Fibroblast of skin of left biceps (primary cell): ENCODE results near the gene SWI5.
A peak's percentile ranks its signal among the peaks of the same experiment; 100 is the strongest.
"Not testable (repeated sequence)": the region's sequence is repeated elsewhere in the genome, so short reads cannot be mapped to it uniquely, and the experiment has no call there.

Experiments
- DNase-seq, 2 experiments: peaks; one replicate each; pipeline ENCODE4 v3.0.0-alpha.2; 2013; ENCODE audit warnings: low read depth in 2 of 2

Gene SWI5

GRCh38 chr9:128276008-128276573, at the start of gene SWI5:
SWI5 (plus strand) TSS chr9:128276276.
- peak; percentile 98 for DNase-seq

DNA sequence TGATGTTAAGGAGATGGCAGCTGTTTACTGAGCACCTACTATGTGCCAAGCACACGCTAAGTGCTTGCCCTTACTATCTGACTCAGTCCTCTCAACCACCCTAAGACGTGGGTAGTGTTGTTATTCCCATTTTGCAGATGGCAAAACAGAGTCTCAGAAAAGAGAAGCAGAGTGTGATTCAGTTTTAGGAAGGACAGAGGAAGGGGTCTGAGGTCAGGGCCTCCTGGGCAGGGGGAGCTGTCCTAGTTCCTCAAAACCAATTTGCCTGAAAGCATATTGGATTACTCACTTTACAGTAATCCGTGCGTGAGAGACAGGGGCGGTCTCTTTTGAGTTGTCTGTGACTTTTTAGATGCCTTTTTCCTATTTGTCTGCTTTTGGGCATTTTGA, 49.7 kb upstream of the SWI5 start:
- DNase-seq, result no peak

DNA sequence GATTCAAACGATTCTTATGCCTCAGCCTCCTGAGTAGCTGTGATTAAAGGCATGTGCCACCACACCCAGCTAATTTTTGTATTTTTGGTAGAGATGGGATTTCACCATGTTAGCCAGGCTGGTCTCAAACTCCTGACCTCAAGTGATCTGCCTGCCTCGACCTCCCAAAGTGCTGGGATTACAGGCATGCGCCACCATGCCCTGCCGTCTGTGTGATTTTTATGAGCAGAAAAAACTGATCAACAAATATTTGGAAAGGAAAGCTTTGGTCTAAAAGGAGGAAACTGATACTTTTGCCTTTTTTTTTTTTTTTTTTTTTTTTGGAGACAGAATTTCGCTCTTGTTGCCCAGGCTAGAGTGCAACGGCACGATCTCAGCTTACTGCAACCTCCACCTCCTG, 45.2 kb upstream of the SWI5 start:
- DNase-seq, result not testable (repeated sequence)

DNA sequence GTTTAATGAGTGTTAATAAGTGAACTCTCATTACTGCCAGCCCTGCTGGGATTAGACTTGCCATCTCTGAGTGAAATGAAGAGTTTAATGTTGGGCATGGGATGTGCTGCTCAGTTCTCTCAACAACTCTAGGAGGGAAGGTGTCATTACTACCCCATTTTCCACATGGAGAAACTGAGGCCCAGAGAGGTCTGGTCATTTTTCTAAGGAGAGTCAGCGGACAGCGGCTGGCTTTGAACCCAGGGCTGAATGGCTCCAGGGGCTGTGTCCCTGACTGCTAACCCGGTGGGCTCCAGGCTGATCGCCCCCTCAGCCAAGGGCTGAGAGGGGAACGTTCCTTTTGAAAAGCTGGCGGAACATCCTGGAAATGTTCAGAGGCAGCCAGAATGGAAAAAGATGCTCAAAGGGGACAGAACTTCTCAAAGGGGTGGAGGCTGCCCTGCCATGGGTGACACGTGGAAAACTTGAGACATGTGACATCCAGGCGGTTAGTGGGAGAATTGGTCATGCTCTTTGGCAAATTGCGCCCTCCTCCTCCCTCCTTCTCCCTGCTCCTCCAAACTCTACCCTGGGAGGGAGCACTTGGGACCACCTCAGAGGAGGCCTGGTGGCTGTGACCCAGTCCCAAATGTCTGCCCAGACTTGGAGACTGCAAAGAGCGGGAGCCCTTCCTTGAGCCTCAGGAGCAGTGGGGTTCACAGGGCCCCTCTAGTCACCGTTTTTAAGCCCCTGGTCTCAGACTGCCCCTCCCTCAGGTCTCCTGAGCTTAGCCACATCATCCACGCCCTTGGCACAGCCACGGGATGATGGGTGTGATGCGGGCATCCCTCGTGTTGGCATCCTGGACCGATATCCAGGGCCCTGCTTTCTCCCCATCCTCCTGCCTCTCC, 44.2 kb upstream of the SWI5 start:
- DNase-seq, result no peak

GRCh38 chr9:128232528-128233428, 43.3 kb upstream of the SWI5 start:
- DNase-seq, result no peak

DNA sequence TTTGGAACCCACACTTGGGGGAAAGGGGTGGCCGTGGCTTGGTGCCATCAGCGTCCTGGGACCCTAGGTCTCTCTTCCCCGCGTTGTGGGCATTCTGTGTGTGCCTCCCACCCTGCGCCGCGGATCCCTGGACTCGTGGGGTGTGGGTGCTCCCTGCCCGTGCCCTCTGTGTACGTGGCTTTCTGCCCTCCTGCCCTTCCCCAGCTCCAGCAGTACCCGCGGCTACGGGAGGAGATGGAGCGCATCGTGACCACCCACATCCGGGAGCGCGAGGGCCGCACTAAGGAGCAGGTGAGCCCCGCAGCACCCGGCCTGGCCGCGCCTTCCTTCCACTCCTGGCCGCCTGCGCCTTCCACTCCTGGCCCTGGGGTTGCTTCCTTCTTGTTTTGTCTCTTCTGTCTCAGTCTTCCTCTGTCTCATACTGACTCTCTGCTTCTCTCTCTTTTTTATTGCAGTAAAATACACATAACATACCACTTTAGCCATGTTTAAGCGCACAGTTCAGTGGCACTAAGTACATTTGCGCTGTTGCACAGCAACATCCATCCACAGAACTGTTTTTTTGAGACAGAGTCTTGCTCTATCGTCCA, 42.2 kb upstream of the SWI5 start:
- no peak for DNase-seq

DNA sequence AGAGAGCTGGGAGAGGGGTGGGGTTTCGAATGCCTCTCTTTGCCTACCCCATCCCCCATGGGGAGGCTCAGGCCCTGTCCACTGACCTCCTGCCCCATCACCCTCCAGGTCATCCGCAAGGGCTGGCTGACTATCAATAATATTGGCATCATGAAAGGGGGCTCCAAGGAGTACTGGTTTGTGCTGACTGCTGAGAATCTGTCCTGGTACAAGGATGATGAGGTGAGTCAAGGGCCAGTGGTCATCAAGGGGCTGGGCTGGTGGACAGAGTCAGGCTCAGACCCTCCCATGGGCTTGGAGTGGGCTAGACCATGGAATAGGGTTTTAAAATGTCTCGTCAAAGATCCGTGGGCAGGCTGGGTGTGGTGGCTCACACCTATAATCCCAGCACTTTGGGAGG, 34.0 kb upstream of the SWI5 start:
- DNase-seq, result no peak

- DNase-seq, result no peak
Measured at GRCh38 chr9:128242828-128243214, 33.3 kb upstream of the SWI5 start.

- DNase-seq, result peak; percentile 62 to 65
Measured at GRCh38 chr9:128243215-128244018, 32.7 kb upstream of the SWI5 start.

- no peak for DNase-seq
Measured at GRCh38 chr9:128244091-128244836, 31.8 kb upstream of the SWI5 start.

DNA sequence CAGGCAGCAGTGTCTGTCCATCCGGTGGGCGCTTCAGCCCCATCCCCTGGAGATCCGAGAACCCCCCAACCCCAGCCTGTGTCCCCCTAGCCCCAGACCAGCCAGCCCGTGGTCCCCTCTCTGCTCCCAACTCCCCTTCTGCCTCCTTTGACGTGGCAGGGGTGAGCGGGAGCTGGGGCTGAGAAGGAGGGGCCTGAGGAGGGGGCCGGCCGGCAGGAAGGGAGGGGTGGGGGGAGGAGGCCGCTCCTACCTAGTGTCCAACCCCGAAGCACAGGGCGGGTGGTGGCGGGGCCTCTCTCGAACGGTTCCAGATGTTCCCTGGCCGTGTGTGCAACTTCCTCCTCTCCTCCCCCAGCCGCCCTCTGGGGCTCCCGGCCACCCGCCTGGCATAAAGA, 31.2 kb upstream of the SWI5 start:
- DNase-seq, result peak; percentile 88 to 89

DNA sequence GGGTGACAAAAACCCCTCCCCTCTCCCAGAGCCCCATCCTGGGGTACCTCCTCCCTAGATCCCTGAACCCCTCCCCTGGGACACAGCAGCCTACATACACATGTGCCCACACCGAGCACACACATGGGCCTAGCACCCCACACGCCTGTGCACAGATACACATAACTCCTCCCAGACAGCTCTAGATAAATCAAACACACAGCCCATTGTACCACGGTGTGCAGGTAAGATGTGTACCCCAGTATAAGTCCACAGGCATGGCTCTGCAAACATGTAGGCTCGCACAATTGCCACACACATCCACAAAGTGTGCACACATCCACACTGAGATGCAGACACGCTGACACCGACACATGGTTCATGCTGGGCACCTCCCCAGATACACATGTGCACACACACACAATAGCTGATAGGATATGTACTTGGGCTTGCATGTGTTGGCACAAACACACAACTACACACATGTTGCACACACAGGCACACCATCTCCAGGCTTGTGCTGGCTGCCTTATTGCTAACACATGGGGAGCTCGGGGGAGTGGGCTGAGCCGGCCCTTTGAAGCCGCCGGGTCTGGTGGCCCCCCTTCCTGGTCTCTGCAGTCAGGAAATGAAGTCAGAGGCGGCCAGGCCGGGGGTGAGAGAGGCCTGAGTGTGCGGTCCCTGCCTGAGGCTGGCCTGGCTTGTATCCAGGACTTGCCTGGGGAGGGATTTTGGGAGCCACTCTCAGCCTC, 30.5 kb upstream of the SWI5 start:
- peak; percentile 56 to 59 for DNase-seq

- DNase-seq, result no peak
Measured at GRCh38 chr9:128246471-128246870, 29.6 kb upstream of the SWI5 start.

DNA sequence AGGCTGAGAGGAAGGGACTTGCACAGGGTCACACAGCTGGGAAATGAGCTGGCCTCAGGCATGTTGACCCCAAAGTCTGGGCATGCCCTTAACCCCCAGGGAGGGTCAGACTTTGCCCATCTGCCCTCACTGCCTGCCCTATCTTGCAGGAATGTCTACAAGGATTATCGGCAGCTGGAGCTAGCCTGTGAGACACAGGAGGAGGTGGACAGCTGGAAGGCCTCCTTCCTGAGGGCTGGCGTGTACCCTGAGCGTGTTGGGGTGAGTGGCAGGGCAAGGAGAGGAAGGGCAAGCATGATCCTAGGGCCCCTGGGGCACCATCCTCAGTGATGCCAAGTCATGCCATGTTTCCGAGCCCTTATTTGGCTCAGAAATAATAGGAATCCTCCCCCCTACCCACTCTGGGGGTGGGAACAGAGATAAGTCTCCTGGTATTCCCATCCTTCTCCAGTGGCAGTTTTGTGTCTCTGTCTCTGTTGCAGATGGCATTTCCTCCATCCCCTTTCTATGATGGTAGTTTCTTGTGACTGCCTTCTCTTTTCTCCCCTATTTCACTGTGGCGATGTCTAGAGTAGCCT, 28.8 kb upstream of the SWI5 start:
- no peak for DNase-seq

DNA sequence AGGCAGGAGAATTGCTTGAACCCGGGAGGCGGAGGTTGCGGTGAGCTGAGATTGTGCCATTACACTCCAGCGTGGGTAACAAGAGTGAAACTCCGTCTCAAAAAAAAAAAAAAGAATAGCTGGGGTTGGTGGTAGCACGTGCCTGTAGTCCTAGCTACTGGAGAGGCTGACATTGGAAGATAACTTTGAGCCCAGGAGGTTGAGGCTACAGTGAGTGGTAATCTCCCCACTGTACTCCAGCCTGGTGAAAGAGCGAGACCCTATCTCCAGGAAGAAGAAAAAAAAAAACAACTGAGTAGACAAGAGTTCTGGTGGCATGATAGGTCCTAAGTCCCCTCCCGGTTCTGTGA, 26.5 kb upstream of the SWI5 start:
- no peak for DNase-seq

DNA sequence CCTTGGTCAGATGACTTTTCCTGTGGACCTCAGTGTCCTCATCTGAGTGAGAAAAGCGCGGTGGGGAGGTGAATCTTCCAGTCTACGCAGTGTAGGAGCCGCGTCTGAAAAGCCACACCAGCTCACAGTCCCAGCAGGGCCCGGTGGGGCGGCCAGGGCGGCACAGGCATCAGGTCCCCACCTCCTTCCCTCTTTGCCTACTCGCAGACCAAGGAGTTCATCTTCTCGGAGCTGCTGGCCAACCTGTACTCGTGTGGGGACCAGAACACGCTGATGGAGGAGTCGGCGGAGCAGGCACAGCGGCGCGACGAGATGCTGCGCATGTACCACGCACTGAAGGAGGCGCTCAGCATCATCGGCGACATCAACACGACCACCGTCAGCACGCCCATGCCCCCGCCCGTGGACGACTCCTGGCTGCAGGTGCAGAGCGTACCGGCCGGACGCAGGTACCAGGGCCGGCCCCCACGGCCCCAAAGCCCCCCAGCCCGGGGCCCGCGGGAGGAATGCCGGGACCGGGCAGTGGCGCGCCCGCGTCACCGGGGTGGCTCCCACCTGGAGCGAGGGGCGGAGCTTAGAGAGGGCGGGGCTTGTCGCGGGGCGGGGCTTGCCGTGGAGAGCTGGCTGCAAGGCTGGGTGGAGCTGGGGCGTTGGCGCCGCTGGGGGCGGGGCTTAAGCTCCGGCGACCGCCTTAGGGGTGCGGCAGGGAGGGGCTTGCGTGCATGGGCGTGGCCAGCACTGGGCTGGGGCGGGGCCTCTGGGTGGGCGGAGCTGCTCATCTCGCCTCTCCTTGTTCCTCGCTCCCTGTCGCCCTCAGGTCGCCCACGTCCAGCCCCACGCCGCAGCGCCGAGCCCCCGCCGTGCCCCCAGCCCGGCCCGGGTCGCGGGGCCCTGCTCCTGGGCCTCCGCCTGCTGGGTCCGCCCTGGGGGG, 25.9 kb upstream of the SWI5 start:
- no peak for DNase-seq

DNA sequence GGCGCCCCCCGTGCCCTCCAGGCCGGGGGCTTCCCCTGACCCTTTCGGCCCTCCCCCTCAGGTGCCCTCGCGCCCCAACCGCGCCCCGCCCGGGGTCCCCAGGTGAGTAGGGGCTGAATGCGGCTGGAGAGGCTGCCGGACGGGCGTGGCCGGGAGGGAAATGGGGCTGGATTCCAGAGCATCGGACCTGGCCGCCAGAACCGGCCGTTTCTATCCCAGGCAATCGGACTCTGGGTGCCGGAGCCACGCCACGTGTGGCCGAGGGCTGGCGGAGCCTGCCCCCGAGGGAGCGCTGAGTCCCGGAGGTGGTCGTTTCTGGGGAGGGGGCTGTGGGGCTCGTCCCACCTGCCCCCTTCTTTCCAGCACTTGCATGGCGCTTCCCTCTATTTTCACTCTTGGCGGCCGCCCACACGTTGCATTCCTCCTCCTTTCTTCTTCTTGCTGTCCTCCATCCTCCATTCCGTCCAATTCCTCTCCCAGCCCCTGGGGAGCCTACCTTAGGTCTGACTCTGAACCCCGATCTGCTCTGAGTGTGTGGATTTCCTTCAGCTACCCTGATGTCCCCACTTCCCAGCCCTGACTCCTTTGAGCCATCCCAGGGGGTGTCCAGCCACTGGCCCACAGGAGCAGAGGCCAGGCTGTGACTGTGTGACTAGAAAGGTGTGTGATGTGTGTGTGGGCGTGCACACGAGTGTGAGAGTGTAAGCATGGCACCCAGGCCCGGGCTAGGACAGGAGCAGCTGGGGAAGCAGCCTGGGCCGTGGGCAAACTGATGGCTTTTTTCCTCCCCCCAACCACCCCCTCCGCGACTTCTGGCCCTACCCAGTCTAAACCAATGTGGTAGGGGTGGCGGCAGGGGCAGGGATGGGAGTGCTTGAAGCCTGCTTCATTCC, 25.0 kb upstream of the SWI5 start:
- DNase-seq, result no peak
